Psoas muscle (tissue), 8 donors: ENCODE measurements around the gene GJD4. TPM values are rescaled to one million over a fixed set of nuclear protein-coding genes. Genes with fewer than 3 reads are reported as not detected.

Experiments
- ATAC-seq, 4 donors: fragments of 200-7000 bp; cut with Tn5 transposase; one replicate each; pipeline ENCODE4 v1.9.1; 2020; ENCODE audit warnings: moderate library complexity in 3 of 4, mild to moderate bottlenecking in 2 of 4
- DNase-seq, 2 donors: peaks; one replicate each; pipeline ENCODE4 v3.0.0-alpha.2; 2020
- H3K27ac ChIP-seq: fragments of 200-600 bp; one replicate; pipeline ENCODE4 v1.8.0; 2022
- H3K27me3 ChIP-seq, 3 donors: fragments of 200-600 bp in 1 of 3; one replicate each; pipeline versions ENCODE4 v1.6.1 to v1.8.0; 2013 to 2022; ENCODE audit warnings: low read length in 2 of 3, mild to moderate bottlenecking in 2 of 3, moderate library complexity in 1 of 3; ENCODE audit not compliant: insufficient read depth in 3 of 3
- H3K36me3 ChIP-seq, 2 donors: fragments of 200-600 bp in 1 of 2; one replicate each; pipeline versions ENCODE4 v1.6.1 to v1.8.0; 2013 to 2022; ENCODE audit warnings: low read depth in 1 of 2, mild to moderate bottlenecking in 1 of 2, moderate library complexity in 1 of 2; ENCODE audit not compliant: insufficient read depth in 1 of 2
- H3K4me1 ChIP-seq: fragments of 200-600 bp; one replicate; pipeline ENCODE4 v1.8.0; 2022
- H3K4me3 ChIP-seq: fragments of 200-600 bp; one replicate; pipeline ENCODE4 v1.8.0; 2022; ENCODE audit warnings: mild to moderate bottlenecking
- H3K9me3 ChIP-seq: fragments of 200-600 bp; one replicate; pipeline ENCODE4 v1.8.0; 2022
- WGBS, 3 donors: extraction: QIAGEN DNeasy Blood & Tissue Kit; methylation state at CpG; one replicate each; pipeline versions ENCODE4 v1.1.6 to v1.1.7; 2013; 5-methylcytosine and 5-hydroxymethylcytosine counted together
- intact Hi-C, 2 donors: fragments of 100-400 bp; cut with DNase I; formaldehyde crosslinking; loops; one replicate each; pipeline versions ENCODE4 v1.11.0 to v1.14.2; 2022
- polyA plus RNA-seq, 3 donors: library from polyadenylated mRNA; stranded (reverse); fragments of 200-250 nt; gene quantifications; one replicate each; pipeline ENCODE4 v1.2.3, GENCODE V29; 2013
- total RNA-seq, 4 donors: library from RNA; stranded (reverse); fragmentation: NEBNext Ultra II Directional in 2 of 4; extraction: Animal tissue kit (Norgen Biotek cat#: 25700) in 2 of 4; gene quantifications; one replicate each; pipeline versions ENCODE4 v1.2.1 to v1.2.4, GENCODE V29; 2021 to 2023
- TF ChIP-seq, protein P1 (sequence below): fragments of 200-600 bp; IDR thresholded peaks from one replicate; pipeline ENCODE4 v1.8.0; 2022; ENCODE audit warnings: antibody characterized with exemption
- donor health status: healthy with polysubstance abuse.
- donor health status: DM: no; HTN: no; CAD: no; lungs with moderate emphysema.
- donor health status: Bipolar disorder and iron deficiency.
- donor health status: healthy.
- donor health status: DM: yes; HTN: yes; CAD: no.
- donor health status: DM: no; HTN: no; CAD: no.
- donor health status: DM: no; HTN: no; CAD: no.
- donor health status: DM: yes; HTN: yes; CAD: no.

GJD4 gene
- total and polyA plus RNA-seq, 7 donors = 0.03 TPM; not detected in 6

DNA sequence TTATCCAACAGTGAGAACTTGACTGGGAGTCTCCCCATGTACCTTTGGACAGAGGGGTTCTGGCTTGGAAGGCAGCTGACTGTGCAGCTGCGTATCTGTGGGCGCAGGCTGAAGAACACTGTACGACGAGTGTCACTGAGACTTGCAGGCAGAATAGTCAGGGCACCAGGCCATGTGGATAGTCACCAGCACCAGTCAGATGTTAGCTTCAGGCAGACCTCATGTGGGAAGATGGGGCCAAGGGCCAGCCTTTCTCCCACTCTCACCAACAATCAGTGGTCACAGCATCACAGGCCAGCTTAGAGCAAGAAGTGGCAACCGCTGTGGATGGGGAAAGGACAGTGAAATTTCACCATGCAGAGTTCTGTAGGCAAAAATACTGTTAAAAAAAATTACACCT lies 43.4 kb upstream of the GJD4 start:
- peaks cover 2 to 6% of the 10 kb centered on the region in 2 donors for H3K36me3 ChIP-seq
- H3K9me3 ChIP-seq = no peaks in the 10 kb centered on the region
- TF ChIP-seq, protein P1, sequence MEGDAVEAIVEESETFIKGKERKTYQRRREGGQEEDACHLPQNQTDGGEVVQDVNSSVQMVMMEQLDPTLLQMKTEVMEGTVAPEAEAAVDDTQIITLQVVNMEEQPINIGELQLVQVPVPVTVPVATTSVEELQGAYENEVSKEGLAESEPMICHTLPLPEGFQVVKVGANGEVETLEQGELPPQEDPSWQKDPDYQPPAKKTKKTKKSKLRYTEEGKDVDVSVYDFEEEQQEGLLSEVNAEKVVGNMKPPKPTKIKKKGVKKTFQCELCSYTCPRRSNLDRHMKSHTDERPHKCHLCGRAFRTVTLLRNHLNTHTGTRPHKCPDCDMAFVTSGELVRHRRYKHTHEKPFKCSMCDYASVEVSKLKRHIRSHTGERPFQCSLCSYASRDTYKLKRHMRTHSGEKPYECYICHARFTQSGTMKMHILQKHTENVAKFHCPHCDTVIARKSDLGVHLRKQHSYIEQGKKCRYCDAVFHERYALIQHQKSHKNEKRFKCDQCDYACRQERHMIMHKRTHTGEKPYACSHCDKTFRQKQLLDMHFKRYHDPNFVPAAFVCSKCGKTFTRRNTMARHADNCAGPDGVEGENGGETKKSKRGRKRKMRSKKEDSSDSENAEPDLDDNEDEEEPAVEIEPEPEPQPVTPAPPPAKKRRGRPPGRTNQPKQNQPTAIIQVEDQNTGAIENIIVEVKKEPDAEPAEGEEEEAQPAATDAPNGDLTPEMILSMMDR = no peak
- peak; percentile 65 to 69 (median 67) for ATAC-seq
- intact Hi-C loops = loop anchor here (5.0 to 10.0 kb wide), 2 partner anchors 229 to 437 kb away; partner anchors contain the start of gene CREM (in 1 of the 2)
- no peak overlapping the region for H3K4me3 ChIP-seq
- 38 to 58% (median 47%) methylated on average over 5 of the region's 5 CpGs for WGBS, 3 donors
- no peaks in the 10 kb centered on the region for H3K27me3 ChIP-seq
- DNase-seq = peak in 1 of 2 donors; percentile 56
- peak overlapping the region; percentile 19 for H3K27ac ChIP-seq
- H3K4me1 ChIP-seq = peaks cover 41% of the 10 kb centered on the region

DNA sequence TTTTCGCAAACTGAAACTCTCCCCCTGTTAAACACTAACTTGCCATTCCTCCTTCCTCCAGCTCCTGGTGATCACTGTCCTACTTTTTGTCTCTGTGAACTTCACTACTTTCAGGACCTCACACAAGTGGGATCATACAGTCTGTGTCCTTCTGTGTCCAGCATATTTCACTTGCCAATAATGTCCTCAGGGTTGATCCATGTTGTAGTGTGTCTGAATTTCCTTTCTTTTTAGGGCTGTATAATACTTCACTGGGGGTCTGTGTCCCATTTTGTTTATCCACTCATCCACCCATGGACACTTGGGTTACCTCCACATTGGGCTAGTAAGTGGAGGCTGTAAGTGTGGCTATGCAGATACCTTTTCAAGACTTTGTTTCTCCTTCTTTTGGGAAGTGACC lies 42.7 kb upstream of the GJD4 start:
- ATAC-seq (no peak), DNase-seq (no peak)
- TF ChIP-seq, protein P1 = no peak
- Histone ChIP-seq H3K9me3 (no peaks in the 10 kb centered on the region), H3K27ac (no peak overlapping the region), H3K27me3 (no peaks in the 10 kb centered on the region), H3K4me3 (no peak overlapping the region), H3K4me1 (peaks cover 41% of the 10 kb centered on the region), H3K36me3 (peaks cover 2 to 11% of the 10 kb centered on the region in 2 donors)
- WGBS, 3 donors = 100% methylated on average over 1 of the region's 1 CpG
- intact Hi-C loops = loop anchor here (5.0 to 10.0 kb wide), 2 partner anchors 230 to 438 kb away; partner anchors contain the start of gene CREM (in 1 of the 2)

GRCh38 chr10:35563261-35563891 lies 41.8 kb upstream of the GJD4 start:
- DNase-seq (peak; percentile 50 to 66), ATAC-seq (peak; percentile 36 to 72 (median 56))
- H3K9me3 ChIP-seq = no peaks in the 10 kb centered on the region
- no peaks in the 10 kb centered on the region for H3K27me3 ChIP-seq
- peaks cover 0 to 20% of the 10 kb centered on the region in 2 donors for H3K36me3 ChIP-seq
- peaks cover 41% of the 10 kb centered on the region for H3K4me1 ChIP-seq
- intact Hi-C loops = loop anchor here (5.0 to 10.0 kb wide), 2 partner anchors 231 to 439 kb away; partner anchors contain the start of gene CREM (in 1 of the 2)
- WGBS, 3 donors = 46 to 59% (median 50%) methylated on average over 13 of the region's 13 CpGs
- no peak overlapping the region for H3K4me3 ChIP-seq
- no peak overlapping the region for H3K27ac ChIP-seq
- TF ChIP-seq, protein P1 = peak; percentile 92

DNA sequence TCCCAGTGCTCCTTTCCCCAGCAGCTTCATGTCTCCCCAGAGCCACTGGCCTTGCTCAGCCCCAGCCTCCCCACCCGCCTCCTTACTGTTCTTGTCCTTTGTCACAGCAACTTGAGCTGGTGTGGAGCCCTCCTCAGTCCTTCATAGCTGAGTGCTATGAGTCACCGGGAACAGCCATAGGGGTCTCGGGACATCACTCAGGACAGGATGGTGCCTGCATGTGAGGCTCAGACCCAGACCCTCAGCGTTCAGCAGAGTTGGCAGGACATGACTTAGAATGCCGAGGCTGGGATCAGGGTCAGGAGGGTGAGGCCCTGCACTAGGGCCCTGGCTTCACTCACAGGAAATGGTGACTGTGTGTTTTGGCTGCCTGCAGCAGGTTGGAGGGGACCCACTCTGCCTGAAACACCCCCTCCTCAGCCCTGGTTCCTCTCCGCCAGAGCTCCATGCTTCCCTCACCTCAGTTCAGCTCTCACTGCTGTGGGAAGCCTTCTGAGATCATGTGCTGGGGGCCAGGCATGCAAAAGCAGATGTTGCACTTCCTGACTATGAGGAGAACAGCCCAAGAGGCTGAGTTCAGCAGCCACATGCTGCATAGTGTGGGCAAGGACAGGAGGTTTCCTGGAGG lies 40.7 kb upstream of the GJD4 start:
- peaks cover 41% of the 10 kb centered on the region for H3K4me1 ChIP-seq
- H3K27ac ChIP-seq = peak overlapping the region; percentile 42
- H3K27me3 ChIP-seq = no peaks in the 10 kb centered on the region

More for the DNA sequence above, 40.7 kb upstream of the GJD4 start:
- Histone ChIP-seq H3K9me3 (no peaks in the 10 kb centered on the region), H3K4me3 (no peak overlapping the region), H3K36me3 (peaks cover 0 to 31% of the 10 kb centered on the region in 2 donors)
- DNase-seq = no peak
- intact Hi-C loops = loop anchor here (5.0 to 10.0 kb wide), 2 partner anchors 232 to 440 kb away; partner anchors contain the start of gene CREM (in 1 of the 2)
- peak in 3 of 4 donors; percentile 12 to 23 (median 20) for ATAC-seq
- TF ChIP-seq, protein P1 = no peak
- WGBS, 3 donors = 56 to 62% (median 60%) methylated on average over 6 of the region's 6 CpGs
